Effector memory CD4-positive, alpha-beta T cell (primary cell): ENCODE measurements around the gene CRB2.

Experiments
- DNase-seq, 3 donors: peaks; one replicate each; pipeline ENCODE4 v3.0.0-alpha.2; 2020
- H3K27ac ChIP-seq: 2 replicates; pipeline ENCODE4 v1.7.0; 2013; ENCODE audit warnings: mild to moderate bottlenecking, low read length, moderate library complexity; ENCODE audit not compliant: insufficient read depth, poor library complexity, severe bottlenecking
- H3K27me3 ChIP-seq: replicated peaks from 2 replicates; pipeline ENCODE4 v1.7.0; 2013; ENCODE audit warnings: mild to moderate bottlenecking, low read length; ENCODE audit not compliant: insufficient read depth, control insufficient read depth, poor library complexity, severe bottlenecking
- H3K36me3 ChIP-seq: 2 replicates; pipeline ENCODE4 v1.7.0; 2013; ENCODE audit warnings: mild to moderate bottlenecking, low read length, moderate library complexity; ENCODE audit not compliant: control insufficient read depth, insufficient read depth
- H3K4me1 ChIP-seq: 2 replicates; pipeline ENCODE4 v1.7.0; 2013; ENCODE audit warnings: low read length, mild to moderate bottlenecking; ENCODE audit not compliant: control insufficient read depth, insufficient read depth, poor library complexity, severe bottlenecking
- H3K4me3 ChIP-seq: 2 replicates; pipeline ENCODE4 v1.7.0; 2013; ENCODE audit warnings: low read length, low read depth, mild to moderate bottlenecking; ENCODE audit not compliant: insufficient read depth, poor library complexity, severe bottlenecking
- H3K9me3 ChIP-seq: 2 replicates; pipeline ENCODE4 v1.7.0; 2013; ENCODE audit warnings: mild to moderate bottlenecking, low read length, moderate library complexity; ENCODE audit not compliant: control insufficient read depth

The CRB2 gene

DNA sequence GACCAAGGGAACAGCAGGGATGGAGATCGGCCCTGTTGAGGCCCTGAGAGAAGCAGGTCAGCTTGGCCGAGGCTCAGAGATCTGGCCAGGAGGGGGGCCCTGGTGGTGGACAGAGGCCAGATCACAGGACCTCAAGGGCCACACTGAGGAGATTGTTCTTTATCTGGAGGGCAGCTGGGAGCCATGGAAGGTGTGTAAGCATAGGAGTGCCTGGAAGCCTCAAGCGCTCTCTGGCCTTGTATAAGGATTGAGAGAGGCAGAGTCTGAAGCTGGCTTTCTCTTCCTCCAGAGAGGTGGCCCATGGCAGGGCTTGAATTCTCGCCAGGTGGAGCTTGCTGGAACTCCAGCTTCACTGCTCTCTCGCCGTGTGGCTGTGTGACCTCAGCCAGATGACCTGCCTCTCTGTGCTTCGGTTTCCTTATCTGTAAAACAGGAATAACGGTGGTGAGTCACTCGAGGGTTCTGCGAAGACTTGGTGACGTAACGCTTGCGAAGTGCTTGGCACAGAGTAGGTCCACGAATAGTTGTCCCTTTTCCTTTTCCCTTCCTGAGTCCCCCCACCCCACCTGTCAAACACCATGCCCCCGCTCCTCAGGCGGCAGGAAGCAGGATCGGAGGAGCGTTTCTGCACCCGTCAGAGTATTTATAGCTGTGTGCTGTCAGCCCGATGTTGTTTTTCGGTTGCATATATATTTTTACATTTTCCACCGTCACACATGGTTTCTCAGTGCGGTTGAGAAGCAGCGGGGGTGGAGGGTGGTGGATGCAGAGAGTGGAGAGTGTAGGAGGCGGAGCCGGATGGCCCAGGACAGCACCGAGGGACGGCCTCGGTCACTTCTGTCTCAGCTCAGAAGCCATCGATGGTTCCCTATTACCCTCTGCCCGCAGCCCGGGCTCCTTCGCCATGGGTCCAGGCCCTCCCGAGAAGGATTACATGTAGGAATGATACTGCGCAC is 17.0 kb upstream of the CRB2 start:
- Histone ChIP-seq H3K27me3 (no peaks in the 10 kb centered on the region), H3K4me1 (peaks cover 12% of the 10 kb centered on the region), H3K4me3 (peak overlapping the region; percentile 67), H3K9me3 (no peaks in the 10 kb centered on the region), H3K36me3 (no peaks in the 10 kb centered on the region), H3K27ac (no peak overlapping the region)
- DNase-seq, result peak in 2 of 3 donors; percentile 9 to 20

DNA sequence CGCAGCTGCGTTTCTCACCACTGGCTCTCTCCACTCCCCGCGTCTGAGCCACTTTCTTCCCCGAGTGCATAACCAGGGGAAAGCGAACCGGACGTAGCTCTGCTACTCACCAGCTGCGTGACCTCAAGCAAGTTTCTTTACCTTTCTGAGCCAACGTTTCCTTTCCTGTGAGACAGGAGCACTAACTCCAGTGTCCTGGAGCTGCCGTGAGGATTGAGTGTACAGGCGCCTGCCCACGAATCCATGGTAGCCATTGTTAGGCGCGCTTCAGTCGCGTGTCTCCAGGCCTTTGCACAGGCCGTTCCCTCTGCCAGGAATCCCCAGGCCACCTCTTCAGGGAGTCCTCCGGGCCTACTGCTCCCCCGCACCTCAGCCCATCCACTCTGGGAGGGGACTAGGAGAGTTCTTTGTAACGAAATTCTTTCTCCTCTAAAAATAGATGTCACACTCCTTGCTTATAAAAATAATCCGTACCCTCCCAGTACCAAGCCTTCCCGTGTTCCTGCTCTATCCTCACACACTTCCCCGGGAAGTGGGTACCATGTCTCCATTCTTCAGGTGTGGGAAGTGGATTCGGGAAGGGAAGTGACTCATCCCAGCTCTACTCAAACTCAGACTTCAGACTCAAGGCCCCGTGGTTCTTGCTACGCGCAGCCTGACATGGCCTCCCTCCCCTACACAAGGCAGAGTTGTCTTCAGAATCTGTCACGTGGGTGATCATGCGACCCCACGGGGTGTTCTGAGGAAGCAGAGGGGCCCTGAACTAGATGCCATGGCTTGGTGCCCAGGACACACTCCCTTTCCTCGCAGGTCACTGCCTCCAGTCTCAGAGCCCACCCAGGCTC is 16.1 kb upstream of the CRB2 start:
- Histone ChIP-seq H3K36me3 (no peaks in the 10 kb centered on the region), H3K4me3 (peak overlapping the region; percentile 67), H3K9me3 (no peaks in the 10 kb centered on the region), H3K27ac (no peak overlapping the region), H3K27me3 (no peaks in the 10 kb centered on the region), H3K4me1 (peaks cover 12% of the 10 kb centered on the region)
- DNase-seq, result no peak

DNA sequence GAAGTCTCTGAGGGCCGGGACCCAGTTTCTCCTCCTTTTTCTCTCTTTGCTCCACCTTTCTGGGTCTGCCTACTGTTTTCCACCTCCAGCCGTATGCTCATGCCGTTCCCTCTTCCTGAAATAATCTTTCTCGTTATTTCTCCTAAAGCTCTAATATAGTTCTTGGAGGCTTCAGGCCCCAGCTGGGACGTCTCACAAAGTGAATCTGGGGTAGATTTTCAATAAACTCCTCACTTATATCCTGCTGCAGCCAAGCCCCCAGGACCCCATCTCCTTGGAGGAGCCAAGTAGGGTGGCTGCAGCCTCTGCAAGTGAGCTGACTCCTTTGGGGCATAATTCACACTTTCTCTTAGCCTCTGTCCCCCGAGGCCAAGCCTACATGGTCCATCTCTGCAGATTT is 14.2 kb upstream of the CRB2 start:
- no peak overlapping the region for H3K27ac ChIP-seq
- no peak for DNase-seq
- no peaks in the 10 kb centered on the region for H3K9me3 ChIP-seq
- H3K4me3 ChIP-seq, result no peak overlapping the region
- H3K4me1 ChIP-seq, result peaks cover 12% of the 10 kb centered on the region
- no peaks in the 10 kb centered on the region for H3K27me3 ChIP-seq
- no peaks in the 10 kb centered on the region for H3K36me3 ChIP-seq

DNA sequence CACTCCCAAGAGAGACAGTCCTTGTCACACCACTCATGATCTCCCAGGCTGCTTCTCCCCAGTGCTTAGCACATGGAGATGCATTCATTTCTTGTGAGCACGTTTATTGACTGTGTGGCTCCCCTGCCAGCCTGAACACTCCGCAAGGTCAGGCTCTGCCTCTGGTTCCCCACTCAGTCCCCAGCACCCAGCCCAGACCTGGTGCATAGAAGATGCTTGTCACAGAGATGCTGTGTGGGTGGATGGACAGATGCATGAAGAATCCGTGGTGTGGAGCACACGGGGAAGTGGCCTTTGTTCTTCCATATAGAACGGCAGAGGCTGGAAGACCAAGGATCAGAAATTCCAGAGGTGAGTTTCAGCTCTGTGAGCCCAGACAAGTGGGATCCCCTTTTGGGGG is 13.8 kb upstream of the CRB2 start:
- Histone ChIP-seq H3K9me3 (no peaks in the 10 kb centered on the region), H3K4me3 (no peak overlapping the region), H3K27me3 (no peaks in the 10 kb centered on the region), H3K4me1 (peaks cover 12% of the 10 kb centered on the region), H3K36me3 (no peaks in the 10 kb centered on the region), H3K27ac (no peak overlapping the region)
- no peak for DNase-seq

DNA sequence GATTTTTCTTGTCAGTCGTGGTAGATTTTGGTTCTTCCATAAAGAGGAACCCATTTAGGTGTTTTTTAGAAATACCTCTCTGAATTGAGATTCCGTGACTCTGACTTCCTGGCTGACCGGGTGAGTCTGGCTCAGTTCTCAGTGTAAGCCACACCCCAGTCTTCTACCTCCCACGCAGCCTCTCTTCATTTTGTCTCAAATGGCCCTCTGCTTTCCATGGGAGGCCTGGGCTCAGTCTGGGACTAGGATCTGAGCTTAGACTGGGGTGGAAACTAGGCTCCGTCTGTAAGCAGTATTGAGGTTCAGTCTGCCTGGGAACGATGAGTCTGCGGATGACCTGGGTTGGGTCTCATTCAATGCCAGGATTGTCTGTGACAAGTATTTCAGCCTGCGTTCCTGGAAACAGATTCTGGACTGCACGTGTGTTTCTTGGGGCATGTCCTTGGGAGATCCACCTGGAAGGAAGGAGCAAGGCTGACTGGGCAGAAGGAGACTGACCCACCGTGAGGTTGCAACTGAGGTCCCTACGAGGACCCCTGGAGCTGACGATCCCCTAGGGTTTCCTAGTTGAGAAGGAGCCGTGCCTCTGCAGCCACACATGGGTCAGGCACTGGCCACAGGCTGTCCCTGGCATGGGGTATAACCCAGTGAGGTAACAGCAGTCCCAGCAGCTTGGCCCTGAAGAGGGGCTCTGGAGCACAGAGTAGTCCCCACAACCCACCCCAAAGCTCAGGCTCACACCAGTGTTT is 12.4 kb upstream of the CRB2 start:
- Histone ChIP-seq H3K27ac (no peak overlapping the region), H3K4me3 (no peak overlapping the region), H3K27me3 (no peaks in the 10 kb centered on the region), H3K4me1 (peaks cover 12% of the 10 kb centered on the region), H3K9me3 (no peaks in the 10 kb centered on the region), H3K36me3 (no peaks in the 10 kb centered on the region)
- DNase-seq, result no peak

DNA sequence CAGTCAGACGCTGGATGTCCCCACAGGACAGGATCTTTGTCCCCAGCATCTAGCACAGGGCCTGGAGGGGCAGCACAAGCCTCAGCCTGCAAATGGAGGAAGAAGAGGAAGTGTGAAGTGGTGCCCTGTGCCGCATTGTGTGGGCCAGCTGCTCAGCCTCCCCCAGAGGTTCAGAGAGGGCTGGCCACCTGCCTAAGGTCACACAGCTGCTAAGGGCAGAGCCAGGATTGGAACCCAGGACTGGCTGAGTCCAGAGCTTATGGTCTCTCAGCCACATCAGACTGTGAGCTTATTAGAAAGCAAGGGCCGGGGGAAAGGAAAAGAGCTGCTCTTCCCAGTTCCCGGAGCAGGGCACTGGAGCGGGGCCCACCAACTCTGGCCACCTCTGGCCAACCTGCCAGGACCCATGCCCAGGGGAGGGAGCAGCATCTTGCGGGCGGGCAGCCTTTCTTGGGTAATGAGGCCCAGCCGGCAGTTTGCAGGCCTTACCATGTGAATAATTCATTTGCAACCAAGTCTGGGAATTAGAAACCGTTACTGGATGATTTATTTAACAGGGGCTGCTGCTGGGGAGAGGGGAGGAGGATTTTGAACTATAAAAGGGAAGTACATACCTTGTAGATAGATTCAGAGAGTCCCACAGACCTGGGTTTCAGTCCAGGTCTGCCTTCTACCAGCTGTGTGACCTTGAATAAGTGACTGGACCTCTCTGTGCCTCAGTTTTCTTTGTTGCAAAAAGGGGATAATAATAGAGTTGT is 11.6 kb upstream of the CRB2 start:
- no peak for DNase-seq
- peaks cover 12% of the 10 kb centered on the region for H3K4me1 ChIP-seq
- no peaks in the 10 kb centered on the region for H3K36me3 ChIP-seq
- H3K4me3 ChIP-seq, result no peak overlapping the region
- H3K27me3 ChIP-seq, result no peaks in the 10 kb centered on the region
- H3K9me3 ChIP-seq, result no peaks in the 10 kb centered on the region
- H3K27ac ChIP-seq, result no peak overlapping the region

DNA sequence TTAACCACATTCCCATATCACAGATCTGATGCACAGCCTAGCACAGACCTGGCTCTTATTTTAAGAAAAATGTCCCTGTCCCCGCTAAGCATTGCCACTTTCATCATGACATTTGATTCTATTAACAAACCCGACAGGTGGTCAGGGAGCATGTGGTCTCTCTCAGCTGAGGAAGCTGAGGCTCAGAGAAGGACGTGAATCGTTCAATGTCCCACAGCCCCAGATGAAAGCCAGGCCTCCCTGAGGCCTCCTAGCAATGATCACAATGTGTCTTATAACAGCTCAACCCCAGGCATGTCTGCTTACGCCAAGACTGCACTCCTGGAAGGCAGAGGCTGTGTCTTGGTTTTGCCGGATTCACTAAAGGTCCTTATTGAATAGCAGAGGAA is 10.4 kb upstream of the CRB2 start:
- Histone ChIP-seq H3K4me1 (peaks cover under 1% of the 10 kb centered on the region), H3K4me3 (no peak overlapping the region), H3K27me3 (no peaks in the 10 kb centered on the region), H3K27ac (no peak overlapping the region), H3K36me3 (no peaks in the 10 kb centered on the region), H3K9me3 (no peaks in the 10 kb centered on the region)
- no peak for DNase-seq

DNA sequence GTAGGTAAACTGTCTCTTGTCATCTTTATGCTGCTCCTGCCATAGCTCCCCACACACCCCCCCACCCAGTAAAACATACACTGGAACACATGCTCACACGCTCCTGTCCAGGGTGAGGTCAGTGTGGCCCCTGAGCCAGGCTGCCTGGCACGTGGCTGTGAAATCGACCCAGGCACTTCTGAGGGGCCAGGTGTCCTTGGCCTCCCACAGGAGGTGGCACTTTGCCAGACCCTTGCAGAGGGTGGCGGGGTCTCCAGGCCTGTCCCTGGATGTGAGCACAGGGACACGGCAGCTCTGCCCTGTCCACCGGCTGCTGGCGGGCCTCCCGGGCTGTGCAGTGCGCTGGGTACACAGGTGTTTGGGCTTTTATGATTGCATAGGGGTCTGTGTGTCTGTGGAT is 10.0 kb upstream of the CRB2 start:
- Histone ChIP-seq H3K9me3 (no peaks in the 10 kb centered on the region), H3K4me3 (no peak overlapping the region), H3K4me1 (no peaks in the 10 kb centered on the region), H3K27me3 (no peaks in the 10 kb centered on the region), H3K27ac (no peak overlapping the region), H3K36me3 (no peaks in the 10 kb centered on the region)
- no peak for DNase-seq

DNA sequence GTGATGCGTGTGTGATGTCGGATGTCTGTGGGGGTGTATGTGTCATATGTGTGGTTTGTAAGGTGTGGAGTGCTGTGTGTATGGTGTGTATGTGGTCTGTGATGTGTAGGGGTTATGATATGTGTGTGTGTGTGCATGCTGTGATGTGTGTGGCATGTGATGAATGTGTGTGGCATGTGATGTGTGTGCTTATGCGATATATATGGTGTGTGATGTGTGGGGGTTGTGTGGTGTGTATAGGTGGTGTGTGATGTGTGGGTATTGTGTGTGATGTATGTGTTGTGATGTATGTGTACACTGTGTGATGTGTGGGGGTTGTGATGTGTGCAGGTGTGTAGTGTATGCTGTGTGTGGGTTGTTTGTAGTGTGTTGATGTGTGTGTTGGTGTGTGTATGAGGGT is 9.2 kb upstream of the CRB2 start:
- no peaks in the 10 kb centered on the region for H3K36me3 ChIP-seq
- no peak overlapping the region for H3K27ac ChIP-seq
- no peaks in the 10 kb centered on the region for H3K4me1 ChIP-seq
- no peak overlapping the region for H3K4me3 ChIP-seq
- no peak for DNase-seq
- no peaks in the 10 kb centered on the region for H3K27me3 ChIP-seq
- H3K9me3 ChIP-seq, result no peaks in the 10 kb centered on the region
